HG03469 (cell line): ENCODE results near the gene EDC4.

Experiments used
- ATAC-seq: cut with Tn5 transposase; IDR thresholded peaks from one replicate; pipeline ENCODE4 v1.9.1; 2021; ENCODE audit warnings: mild to moderate bottlenecking, moderate library complexity, moderate number of reproducible peaks; ENCODE audit not compliant: unreplicated experiment

The EDC4 gene

GRCh38 chr16:67930678-67931211, 57.9 kb downstream of the EDC4 start:
- ATAC-seq, result no peak
